ENCODE data around the gene DEPDC5.

- no peak for TF ChIP-seq CTCF (conservative IDR thresholded peaks at IDR 0.05; ENCODE audit: low read depth, low read length)
- TF ChIP-seq EZH2 (IDR thresholded peaks at IDR 0.05; ENCODE audit: borderline replicate concordance, low read depth, low read length, poor library complexity, severe bottlenecking) = no peak
Observed at GRCh38 chr22:31806751-31807150, 52.9 kb downstream of the DEPDC5 start.

All from A673 (cell line).